GM19240 (cell line): ENCODE measurements around the gene PCP4.

Source experiments
- DNase-seq: peaks from one replicate; pipeline ENCODE4 v3.0.0; 2011; ENCODE audit warnings: low spot score; ENCODE audit not compliant: insufficient read length

PCP4 gene

GRCh38 chr21:39918558-39918957 lies 51.3 kb downstream of the PCP4 start:
- DNase-seq: no peak

- DNase-seq: no peak
Measured at GRCh38 chr21:39923476-39923875, 56.2 kb downstream of the PCP4 start.

DNA sequence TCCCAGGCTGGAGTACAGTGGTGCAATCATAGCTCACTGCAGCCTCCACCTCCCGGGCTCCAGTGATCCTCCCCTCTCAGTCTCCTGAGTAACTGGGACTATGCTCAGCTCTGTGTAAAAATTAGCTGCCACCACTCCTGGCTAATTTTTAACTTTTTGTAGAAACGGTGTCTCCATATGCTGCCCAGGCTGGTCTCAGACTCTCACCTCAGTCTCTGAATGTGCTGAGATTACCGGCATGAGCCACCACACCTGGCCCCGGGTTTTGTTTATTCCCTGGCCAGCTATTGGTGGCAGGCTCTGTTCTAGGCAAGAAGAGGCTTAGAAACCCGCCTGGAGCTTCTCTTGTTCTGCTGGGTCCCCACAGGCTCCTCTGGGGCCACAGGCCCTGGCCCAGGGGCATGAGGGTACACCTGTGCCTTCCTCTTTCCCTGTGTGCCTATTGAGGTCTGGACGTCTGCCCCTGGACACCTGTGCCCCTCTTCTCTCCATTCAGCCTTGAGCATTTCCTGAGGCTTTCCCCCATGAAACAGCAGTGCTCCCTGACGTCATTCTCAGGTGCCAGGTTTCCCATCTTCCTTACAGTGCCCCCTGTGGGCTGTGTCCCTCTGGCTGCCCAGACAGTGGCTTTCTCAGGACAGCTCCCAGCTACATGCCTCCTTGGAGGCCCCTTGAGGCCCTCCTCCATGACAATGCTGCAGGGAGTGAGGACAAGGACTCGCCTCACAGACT lies 57.5 kb downstream of the PCP4 start:
- DNase-seq: no peak

- DNase-seq: no peak
Measured at GRCh38 chr21:39927304-39927886, 60.2 kb downstream of the PCP4 start.

GRCh38 chr21:39932335-39932734 lies 65.1 kb downstream of the PCP4 start:
- no peak for DNase-seq

- DNase-seq: no peak
Measured at GRCh38 chr21:39934895-39935294, 67.7 kb downstream of the PCP4 start.

- no peak for DNase-seq
Measured at GRCh38 chr21:39935716-39936115, 68.5 kb downstream of the PCP4 start.

- no peak for DNase-seq
Measured at GRCh38 chr21:39938086-39938625, 70.9 kb downstream of the PCP4 start.

DNA sequence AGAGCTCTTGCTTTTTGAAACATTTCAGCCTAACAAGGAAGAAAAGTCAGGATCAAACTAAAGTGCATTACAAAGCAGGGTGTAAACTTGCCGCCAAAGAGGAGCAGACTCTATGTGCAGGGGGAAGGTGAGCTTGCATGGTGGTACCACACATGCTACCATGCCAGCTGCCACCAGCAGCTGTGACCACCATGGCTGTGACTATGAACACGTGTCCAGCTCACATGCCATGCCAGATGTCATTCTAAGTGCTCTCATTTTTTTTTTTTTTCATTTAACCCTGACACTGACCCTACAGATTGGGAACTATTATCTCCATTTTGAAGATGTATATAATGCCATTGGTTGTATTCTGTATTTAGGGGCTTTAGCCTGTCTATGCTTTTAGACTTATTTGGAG lies 79.0 kb downstream of the PCP4 start:
- no peak for DNase-seq

DNA sequence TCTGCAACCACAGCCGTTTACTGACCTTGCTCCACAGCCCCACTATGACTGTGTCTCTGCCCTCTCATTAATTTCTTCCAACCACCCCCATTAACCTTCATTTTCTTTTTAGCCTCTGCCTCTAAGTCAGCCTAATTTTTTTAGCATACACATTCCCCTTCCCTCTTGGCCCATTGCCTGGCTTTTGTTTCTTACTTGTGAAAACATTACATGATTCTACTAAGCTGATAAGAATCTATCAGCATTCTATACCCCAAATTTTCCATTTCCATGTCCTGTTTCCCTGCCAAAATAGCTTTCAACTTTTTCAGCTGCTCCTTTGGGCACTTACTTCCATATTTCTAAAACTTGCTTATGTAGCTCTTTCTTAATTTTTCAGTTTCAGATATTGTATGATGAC lies 79.8 kb downstream of the PCP4 start:
- no peak for DNase-seq

GRCh38 chr21:39951183-39952101 lies 84.2 kb downstream of the PCP4 start:
- no peak for DNase-seq

- DNase-seq: no peak
Measured at GRCh38 chr21:39952265-39952664, 85.0 kb downstream of the PCP4 start.

GRCh38 chr21:39954570-39954969 lies 87.3 kb downstream of the PCP4 start:
- DNase-seq: no peak

DNA sequence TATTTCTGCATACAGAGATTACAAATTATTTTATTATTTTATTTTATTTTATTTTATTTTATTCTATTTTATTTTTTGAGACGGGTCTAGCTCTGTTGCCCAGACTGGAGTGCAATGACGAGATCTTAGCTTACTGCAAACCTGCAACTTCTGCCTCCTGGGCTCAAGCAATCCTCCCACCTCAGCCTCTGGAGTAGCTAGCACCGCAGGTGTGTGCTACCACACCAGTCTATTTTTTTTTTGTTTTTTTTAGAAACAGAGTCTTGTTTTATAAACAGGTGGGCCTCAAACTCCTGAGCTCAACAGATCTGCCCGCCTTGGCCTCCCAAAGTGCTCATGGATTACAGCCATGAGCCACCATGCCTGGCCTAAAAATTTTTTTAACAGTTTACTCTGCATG lies 88.1 kb downstream of the PCP4 start:
- DNase-seq: no peak

DNA sequence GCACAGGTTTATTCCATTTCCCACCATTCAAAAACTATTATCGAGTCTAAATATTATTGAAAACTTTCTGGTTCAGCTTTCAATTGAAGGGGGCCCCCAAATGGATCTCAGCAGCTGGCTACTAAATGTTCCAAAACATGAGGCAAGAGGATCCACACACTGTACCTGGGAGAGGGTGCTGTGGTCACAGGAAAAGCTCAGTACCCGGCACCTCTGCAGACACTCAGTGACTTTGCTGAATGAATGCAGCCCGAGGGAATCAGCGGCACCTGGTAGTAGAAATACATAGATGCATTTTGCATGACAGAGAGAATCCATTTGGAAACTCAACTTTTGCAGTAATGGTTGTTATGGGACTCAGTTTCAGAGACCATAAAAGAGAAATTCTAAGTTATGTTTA lies 89.3 kb downstream of the PCP4 start:
- no peak for DNase-seq

DNA sequence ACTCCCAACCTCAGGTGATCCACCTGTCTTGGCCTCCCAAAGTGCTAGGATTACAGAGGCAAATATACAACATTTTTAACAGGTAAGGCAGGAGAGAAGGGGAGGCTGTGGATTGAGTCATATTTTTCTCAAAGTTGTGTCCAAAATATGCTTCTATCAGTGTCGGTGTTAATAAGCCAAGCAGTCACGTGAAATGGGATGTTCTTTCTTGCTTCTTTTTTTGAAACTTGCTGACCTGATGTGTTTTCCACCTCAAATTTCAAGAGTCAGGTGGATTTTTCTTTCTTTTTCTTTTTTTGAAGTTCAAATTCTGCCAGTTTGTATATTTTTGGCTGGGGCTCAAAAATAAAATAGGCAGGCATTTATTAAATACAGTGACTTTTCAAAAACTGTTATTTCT lies 91.5 kb downstream of the PCP4 start:
- DNase-seq: no peak

DNA sequence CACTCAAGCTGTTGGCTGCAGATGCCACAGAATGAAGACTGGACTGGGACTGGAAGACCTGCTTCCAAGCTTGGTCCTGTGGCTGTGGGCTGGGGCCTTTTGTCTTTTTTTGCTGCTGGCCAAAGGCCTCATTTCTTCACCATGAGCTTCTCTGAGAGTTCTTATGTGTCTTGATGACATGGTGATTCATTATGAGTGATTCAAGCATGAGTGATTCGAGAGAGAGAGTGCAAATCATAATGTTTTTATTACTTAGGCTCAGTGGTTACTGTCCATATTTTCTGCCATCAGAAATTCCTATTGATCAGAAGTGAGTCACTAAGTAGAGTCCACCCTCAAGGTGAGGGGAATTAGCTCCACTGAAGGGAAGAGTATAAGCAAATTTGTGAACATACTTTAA lies 94.0 kb downstream of the PCP4 start:
- no peak for DNase-seq

DNA sequence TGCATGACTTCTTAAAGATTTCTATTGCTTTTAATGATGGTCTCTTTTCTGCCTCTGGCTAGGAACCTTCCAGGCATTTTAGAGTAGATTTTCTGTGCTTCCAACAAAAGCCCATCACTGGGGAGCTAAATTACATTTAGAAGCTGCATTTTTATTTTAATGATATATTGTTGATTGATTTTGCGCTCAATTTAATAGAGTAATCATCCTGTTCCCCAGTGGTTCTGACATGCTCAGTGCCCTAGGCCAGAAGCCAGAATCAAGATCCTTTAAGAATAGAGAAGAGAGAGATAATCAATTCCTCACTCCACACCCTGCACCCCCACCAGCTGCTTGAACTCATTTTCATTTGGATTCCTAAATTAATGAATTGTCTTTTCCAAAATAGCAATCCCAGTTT lies 97.8 kb downstream of the PCP4 start:
- no peak for DNase-seq

DNA sequence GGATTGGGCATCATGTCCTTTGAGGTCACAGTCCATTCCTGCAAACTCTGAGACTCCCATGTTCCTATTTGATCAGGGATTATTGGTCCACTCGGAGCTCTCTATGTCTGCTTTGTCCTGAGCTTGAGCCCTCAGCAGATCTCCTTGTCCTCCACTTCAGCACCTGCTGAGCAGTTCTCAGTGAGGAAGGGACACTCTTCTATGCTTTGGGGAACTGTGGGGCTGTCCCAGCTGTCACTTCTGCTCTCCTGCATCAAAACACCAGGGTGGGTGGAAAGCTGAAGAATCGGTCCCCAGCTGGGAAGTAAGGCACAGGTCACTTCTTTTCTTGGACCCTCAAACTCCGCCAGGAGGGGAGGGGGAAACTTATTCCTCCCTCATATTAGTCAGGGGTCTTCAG lies 99.5 kb downstream of the PCP4 start:
- no peak for DNase-seq

- DNase-seq: no peak
Measured at GRCh38 chr21:39968010-39968409, 100.8 kb downstream of the PCP4 start.

DNA sequence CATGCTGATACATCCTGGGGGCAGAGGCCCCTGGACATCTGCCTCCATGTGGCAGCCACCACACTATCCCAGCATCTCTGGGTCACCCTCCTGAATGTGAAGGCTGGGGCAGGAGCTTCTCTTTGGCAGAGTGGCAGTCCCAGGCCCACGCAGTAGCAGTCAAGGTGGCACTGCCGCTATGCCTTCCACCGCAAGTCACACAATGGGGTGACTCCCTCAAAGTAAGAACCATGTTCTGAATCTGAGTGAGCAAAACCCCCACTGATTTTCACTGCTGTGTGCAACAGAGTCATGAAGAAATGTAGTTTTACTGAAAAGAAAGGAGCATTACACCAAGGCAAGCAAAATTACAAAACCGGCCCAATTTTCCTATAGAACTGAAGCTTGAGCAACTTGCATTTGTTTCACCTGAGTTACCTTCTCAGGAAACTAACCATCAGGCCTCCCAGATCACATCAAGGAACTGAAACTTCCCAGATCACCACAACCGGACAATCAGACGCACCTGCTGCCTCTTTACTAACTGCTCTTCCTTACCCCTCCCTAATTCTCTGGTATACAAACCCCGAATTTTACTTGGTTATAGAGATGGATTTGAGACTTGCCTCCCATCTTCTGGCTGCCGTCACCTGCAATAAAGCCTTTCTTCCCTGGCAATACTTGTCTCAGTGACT lies 102.6 kb downstream of the PCP4 start:
- no peak for DNase-seq

DNA sequence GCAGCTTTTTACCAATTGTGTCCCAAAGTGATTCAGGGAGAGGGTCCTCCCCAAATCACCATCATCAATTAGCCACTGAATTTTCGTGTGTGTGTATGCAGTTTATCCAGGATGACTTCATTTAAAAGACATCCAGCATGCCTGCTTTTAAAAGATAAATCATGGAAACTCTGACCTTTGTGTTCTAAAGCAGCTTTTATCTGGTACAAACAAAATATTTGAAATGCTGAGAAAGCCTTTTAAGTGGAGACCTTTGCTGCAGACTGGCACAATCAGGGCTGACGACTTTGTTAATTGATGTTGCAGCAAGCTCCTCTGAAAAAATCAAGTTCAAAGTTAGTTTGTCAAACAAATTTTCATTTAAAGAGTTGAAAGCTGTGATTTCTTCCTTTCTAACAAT lies 104.7 kb downstream of the PCP4 start:
- DNase-seq: no peak
